NCI-H128 (cell line): ENCODE measurements around the gene PXK.

Source experiments
- DNase-seq: peaks from one replicate; lab custom pipeline; 2025; ENCODE audit not compliant: unreplicated experiment; lab: John Stamatoyannopoulos, UW

The PXK gene

DNA sequence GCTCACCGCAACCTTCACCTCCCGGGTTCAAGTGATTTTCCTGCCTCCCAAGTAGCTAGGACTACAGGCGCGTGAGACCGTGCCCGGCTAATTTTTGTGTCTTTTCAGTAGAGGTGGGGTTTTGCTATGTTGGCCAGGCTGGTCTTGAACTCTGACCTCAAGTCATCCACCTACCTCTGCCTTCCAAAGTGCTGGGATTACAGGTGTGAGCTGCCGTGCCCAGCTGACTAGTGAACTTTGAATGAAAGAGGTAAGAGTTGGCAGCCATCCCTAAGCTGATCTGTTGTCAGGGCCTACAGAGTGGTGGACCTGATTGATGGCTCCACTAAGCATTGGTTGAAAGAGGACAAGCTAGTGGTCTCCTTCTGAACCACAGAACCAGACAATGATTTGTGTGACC, 15.3 kb downstream of the PXK start:
- no peak for DNase-seq

DNA sequence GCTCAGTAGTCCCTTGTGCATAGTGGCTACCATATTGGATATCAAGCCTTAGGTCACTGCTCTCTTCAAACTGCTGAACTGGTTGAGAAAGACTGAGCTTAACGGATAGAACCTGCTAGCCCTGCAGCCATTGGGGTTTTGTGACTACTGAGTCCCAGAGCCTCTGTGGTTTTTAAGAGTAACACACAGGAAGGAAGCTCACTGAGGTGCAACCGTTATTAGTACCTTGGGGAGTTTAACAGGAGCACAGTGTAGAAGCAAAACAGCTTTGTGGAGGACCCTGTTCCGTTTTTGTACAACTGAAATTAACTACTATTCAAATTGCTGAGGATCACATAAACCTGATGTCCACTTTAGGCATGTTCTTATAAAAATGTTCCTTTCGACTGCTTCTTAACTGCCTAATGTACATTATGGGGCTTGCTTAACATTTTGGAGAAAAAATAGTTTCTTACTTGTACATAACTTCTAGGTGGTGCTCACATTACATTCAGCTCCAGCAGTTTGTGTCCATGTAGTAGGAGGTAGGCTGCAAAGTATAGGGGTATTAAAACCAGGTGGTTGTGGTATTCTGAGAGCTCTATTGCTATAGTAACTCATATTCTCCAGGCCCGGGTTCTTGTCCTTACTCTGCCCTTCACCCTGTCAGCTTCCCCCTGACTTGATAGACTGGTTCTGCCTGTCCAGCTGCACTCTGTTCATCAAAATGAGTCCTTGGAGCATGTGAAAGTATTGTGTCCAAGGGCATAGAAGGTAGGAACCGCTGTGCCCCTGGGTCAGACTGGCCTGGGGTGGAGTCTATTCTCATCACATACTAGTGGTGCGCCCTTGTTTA, 17.3 kb downstream of the PXK start:
- no peak for DNase-seq

GRCh38 chr3:58350627-58351013, 17.9 kb downstream of the PXK start:
- DNase-seq, result no peak

DNA sequence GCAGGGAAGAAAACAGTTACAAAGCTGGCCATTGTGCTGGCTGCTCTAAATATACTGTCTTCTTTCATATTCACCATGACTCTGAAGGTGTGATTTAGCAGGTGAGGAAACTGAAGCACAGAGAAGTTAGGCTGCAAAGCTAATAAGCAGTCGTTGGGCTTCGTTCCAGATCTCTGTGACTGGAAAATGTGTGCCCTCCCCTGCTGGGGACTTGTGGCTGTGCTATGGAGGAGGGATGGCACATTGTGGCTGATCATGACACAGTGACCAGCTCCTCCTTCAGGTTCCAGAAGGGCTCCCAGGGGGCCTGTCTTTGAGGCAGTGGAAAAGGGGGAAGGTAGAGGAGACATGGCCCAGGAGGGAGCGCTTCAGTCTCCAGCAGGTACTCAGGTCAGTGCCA, 19.2 kb downstream of the PXK start:
- no peak for DNase-seq

DNA sequence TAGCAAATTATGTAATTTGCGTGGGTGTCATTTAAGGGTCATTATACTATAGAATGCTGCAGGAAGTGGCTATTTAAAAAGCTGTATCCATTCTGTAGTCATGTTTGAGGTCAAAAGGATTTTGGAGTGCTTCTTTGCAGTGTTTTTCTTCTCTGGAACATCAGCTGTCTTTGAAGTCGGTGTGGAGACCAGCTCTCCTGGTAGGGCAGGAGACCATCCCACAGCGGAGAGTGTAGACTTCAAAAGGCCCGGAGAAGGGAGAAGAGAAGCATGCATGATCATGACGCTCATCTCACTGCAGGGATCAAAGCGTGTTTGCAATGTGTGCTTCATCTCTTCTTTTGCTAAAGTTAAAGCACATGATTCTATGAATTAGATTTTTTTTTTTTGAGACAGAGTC, 19.9 kb downstream of the PXK start:
- no peak for DNase-seq

DNA sequence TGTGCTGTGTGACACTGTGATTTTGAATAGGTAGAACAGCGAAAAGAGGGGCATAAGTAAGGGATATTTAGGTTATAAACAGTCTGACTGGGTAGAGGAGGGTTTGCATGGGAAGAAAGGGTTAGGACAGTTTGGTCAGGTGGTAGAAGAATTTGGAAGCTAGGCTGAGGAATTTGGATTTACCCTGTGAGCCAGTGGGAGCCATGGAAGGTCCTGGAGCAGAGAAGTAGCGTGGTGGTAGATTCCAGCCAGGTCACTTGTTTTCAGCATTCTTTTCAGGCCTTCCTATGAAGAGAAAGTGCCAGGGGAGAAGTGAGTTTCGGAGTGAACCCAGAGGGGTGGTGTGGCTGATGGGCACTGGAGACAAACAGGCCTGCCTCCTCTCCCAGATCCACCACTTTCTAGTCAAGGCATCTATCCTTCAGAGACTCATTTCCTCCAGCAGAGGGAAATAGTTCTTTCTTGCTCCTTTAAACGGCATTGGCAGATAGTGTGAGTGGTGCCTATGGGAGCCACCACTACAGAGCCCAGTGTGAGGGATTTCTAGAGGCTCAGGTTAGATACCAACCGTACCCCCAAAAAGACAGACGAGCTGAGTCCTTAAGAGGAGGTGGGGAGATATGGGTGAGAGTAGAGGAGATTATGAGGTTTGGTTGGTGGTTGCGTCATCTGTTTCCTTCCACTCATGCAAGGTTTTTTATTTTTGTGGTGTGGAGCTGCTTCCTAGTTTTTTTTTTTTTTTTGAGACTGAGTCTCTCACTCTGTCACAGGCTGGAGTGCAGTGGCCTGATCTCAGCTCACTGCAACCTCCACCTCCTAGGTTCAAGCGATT, 21.2 kb downstream of the PXK start:
- DNase-seq, result no peak

DNA sequence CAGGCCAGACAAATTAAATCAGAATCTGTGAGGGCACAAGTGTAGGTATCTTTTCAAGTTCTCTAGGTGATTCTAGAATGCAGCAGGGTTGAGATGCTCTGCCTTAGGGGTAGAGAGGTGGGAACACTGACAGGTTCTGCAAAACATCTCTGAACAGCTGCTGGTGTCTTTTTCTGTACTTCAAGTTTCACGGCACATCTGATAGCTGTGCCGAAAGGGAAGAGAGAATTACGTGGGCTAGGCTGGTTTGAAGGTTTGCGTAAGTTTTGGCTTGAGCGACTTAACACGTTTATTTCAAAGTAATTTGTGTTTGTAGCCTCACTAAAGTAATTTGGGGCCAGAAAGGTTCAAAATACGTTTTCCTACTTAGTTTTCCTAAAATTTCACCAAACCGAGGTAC, 22.5 kb downstream of the PXK start:
- no peak for DNase-seq

GRCh38 chr3:58356054-58356453, 23.4 kb downstream of the PXK start:
- no peak for DNase-seq

DNA sequence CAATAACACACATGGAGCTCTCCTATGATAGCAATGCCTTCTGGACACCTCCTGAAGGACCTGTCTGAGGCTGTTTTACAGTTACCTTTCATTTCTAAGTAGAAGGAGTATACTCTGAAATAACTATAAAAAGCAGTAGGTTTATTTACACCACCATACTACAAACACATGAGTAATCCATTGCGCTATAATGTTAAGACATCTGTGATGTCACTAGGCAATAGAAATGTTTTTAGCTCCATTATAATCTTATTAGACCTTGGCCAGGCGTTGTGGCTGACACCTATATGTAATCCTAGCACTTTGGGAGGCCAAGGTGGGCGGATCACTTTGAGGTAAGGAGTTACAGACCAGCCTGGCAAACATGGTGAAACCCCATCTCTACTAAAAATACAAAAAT, 24.7 kb downstream of the PXK start:
- no peak for DNase-seq

DNA sequence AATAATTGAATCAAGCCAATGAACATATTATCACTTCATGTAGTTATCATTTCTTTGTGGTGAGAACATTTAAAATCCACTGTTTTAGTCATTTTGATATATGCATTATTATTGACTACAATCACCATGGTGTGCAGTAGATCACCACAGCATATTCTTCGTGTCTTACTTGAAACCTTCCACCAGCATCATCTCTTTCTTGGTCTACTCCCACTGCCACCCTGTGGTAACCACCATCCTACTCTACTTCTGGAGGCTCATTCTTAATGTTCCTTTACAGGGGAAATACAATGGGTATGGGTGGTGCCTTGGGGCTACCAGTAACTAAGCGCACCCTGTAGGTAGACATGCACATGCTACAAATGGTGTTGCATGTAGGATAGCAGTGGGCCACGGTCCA, 25.4 kb downstream of the PXK start:
- no peak for DNase-seq

DNA sequence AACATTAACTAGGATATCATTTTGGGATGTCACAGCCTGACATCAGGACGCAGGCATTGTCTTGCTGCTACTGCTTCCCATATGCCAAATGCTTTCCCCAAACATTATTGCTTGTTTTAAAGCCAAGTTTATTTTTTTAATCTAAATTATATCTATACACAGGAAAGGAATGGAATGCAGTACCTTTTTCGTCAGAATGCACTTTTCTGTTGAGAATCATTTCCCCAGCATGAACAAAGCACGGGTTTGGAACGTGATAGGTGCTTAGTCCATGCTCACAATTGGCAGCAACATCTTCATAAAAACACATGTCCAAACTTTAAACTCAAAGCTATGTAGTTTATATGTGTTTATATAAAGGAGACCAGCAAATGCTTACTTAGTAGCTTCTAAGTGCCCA, 26.1 kb downstream of the PXK start:
- DNase-seq, result no peak

GRCh38 chr3:58359621-58360020, 26.9 kb downstream of the PXK start:
- no peak for DNase-seq

DNA sequence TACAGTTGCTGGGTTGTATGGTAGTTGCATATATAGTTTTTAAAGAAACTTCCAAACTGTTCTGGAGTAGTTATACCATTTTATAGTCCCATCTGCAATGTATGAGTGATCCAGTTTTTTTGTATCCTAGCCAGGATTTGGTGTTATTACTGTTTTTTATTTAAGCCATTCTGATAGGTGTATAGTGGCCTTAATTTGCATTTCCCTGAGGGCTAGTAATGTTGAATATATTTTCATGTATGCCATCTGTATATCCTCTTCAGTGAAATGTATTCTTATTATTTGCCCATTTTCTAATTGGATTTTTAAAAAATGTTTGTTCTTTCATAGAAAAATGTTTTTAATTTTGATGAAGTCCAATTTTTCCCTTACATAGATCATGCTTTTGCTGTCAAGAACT, 29.2 kb downstream of the PXK start:
- no peak for DNase-seq

DNA sequence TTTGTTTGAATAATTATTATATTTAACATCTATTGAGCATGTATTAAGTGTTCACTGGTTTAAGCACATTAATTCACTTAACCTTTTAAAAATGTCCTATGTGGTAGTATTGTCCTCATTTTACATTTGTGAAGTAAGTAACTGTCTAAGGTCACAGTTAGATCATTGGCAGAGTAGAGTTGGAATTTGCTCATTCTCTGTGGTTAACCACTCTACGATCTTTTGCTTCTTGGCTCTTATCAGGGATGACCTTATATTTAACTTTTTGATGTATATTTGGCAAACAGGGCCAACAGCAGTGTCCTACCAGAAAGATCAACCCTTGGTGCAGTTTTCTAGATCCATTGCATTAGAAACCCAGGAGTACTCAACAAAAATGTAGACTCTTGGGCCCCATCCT, 34.0 kb downstream of the PXK start:
- no peak for DNase-seq

DNA sequence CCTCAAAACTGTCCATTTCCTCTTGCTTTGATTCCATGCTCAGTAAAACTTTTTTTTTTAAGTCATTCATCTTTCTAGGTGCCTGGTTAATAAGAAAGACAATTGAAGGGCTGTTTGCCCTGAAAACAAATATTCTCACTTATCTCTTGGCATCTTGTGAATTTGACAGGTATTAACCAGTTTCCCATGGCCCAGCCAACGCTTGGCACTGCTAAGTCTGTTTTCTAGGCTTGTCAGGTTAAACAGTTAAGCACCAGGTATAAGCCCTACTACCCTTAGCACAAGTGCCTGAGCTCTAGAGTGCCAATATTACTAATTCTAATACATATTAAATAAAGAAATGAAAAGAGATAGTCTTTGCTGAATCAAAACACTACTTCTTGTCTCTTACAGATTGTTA, 36.3 kb downstream of the PXK start:
- DNase-seq, result no peak

DNA sequence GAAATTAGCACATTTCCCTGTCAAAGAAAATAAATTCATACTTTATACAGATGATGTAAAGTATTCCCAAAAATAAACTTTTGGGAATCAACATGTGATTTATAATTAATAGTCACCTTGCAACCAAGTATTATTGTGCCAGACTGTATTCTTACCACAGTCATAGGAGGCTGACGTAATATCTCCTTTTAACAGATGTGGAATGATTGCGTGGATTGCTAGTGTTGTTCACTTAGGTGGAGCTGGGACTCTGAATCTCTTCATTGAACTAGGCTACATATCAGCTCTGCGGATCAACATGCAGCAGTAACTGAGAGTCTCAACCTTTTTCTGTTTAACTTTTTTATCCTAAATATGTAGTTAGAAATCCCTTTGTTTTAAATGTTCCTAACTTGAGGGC, 37.2 kb downstream of the PXK start:
- no peak for DNase-seq

GRCh38 chr3:58370407-58370806, 37.7 kb downstream of the PXK start:
- DNase-seq, result no peak

GRCh38 chr3:58371754-58372153, 39.1 kb downstream of the PXK start:
- DNase-seq, result no peak

DNA sequence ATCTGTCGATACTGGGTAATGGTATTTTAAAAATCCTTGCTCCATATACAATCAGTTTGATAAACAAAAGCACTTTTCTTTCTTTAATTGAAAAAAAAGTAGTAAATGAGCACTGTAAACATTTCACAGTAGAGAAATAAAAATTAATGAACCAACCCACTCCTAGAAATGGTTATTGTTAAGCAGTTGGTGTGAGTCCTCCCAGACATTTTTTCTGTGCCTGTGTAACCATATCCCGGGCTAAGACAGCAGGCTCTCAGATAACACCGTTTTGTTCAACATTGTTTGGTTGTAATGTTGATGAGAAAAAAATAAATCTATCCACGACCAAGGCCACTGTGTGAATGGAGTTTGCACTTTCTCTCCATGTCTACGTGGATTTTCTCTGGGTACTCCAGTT, 42.6 kb downstream of the PXK start:
- no peak for DNase-seq

GRCh38 chr3:58377168-58377567, 44.5 kb downstream of the PXK start:
- no peak for DNase-seq

- no peak for DNase-seq
Observed at GRCh38 chr3:58377750-58378149, 45.1 kb downstream of the PXK start.

DNA sequence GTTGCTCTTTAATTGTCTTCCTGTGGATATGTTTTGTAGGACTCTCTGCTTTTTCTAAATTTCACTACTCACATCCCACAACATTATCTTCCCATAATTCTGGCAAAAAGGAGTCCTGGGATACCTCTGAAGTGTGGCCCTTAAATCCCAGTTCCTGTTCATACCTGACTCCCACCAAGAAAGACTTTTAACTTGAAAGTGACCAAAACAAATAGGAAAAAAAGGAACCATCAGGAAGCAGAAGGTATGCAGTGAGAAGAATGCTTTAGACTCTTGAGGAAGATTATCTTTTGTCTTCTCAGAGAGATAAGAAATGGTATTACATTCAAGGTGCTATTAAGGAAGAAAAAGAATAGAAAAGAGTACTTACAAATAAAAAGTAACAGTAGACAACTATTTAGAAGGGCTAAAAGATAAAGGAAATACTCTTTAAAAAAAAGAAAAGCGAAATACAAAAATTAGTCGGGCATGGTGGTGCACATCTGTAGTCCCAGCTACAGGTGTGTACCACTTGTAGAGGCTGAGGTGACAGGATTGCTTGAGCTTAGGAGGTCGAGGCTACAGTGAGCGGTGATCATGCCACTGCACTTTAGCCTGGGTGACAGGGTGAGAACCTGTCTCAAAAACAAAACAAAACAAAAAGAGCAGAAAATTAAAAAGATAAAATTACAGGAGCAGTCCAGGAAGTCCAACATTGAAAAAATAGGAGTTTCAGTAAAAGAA, 46.8 kb downstream of the PXK start:
- no peak for DNase-seq
